GM23338 (cell line): ENCODE results near the gene ZNF496. TPM values are rescaled to one million over a fixed set of nuclear protein-coding genes. Genes with fewer than 3 reads are reported as not detected.

Experiments
- ATAC-seq: fragments of 200-7000 bp; cut with Tn5 transposase; 3 replicates; pipeline ENCODE4 v1.9.1; 2020
- DNase-seq: peaks from one replicate; pipeline ENCODE4 v3.0.0-alpha.2; 2015; ENCODE audit warnings: low spot score
- H2AFZ ChIP-seq: fragments of 200-600 bp; sonication (generic); 2 replicates; pipeline ENCODE4 v1.8.0; 2016; ENCODE audit warnings: antibody characterized with exemption, mild to moderate bottlenecking, moderate library complexity
- H3F3A ChIP-seq: fragments of 200-600 bp; sonication (generic); replicated peaks from 2 replicates; pipeline ENCODE4 v1.8.0; 2017; ENCODE audit warnings: antibody characterized with exemption, mixed run types, low read depth
- H3K27ac ChIP-seq: fragments of 200-600 bp; sonication (generic); 2 replicates; pipeline ENCODE4 v1.6.1; 2016; ENCODE audit warnings: low read depth
- H3K27me3 ChIP-seq: fragments of 200-600 bp; sonication (generic); 2 replicates; pipeline ENCODE4 v1.8.0; 2016; ENCODE audit warnings: mild to moderate bottlenecking, mixed run types, moderate library complexity; ENCODE audit not compliant: insufficient read depth
- H3K36me3 ChIP-seq: fragments of 200-600 bp; sonication (generic); 2 replicates; pipeline ENCODE4 v1.8.0; 2016; ENCODE audit warnings: mild to moderate bottlenecking; ENCODE audit not compliant: insufficient read depth
- H3K4me1 ChIP-seq: fragments of 200-600 bp; sonication (generic); 2 replicates; pipeline ENCODE4 v1.8.0; 2016; ENCODE audit warnings: mild to moderate bottlenecking, moderate library complexity; ENCODE audit not compliant: insufficient read depth
- H3K4me2 ChIP-seq: fragments of 200-600 bp; sonication (generic); 2 replicates; pipeline ENCODE4 v1.7.1; 2017; ENCODE audit warnings: mixed run types
- H3K4me3 ChIP-seq: fragments of 200-600 bp; sonication (generic); 2 replicates; pipeline ENCODE4 v1.6.1; 2016; ENCODE audit warnings: mixed run types
- H3K79me2 ChIP-seq: fragments of 200-600 bp; sonication (generic); replicated peaks from 2 replicates; pipeline ENCODE4 v1.8.0; 2017; ENCODE audit warnings: mild to moderate bottlenecking; ENCODE audit not compliant: insufficient read depth
- H3K9me2 ChIP-seq: fragments of 200-600 bp; sonication (generic); 2 replicates; pipeline ENCODE4 v1.8.0; 2017; ENCODE audit not compliant: insufficient read depth
- H4K20me1 ChIP-seq: fragments of 200-600 bp; sonication (generic); replicated peaks from 2 replicates; pipeline ENCODE4 v1.8.0; 2017; ENCODE audit warnings: mild to moderate bottlenecking; ENCODE audit not compliant: insufficient read depth
- H3K27ac Mint-ChIP-seq: 2 replicates; pipeline ENCODE4 v1.8.0; 2020; ENCODE audit warnings: inconsistent platforms, mild to moderate bottlenecking, moderate library complexity, mixed read lengths
- H3K27me3 Mint-ChIP-seq: 3 replicates; pipeline ENCODE4 v1.8.0; 2022; ENCODE audit warnings: low read depth, mild to moderate bottlenecking, moderate library complexity, mixed read lengths, inconsistent platforms; ENCODE audit not compliant: insufficient read depth, poor library complexity
- H3K36me3 Mint-ChIP-seq: 3 replicates; pipeline ENCODE4 v1.8.0; 2021; ENCODE audit warnings: low read depth, mild to moderate bottlenecking, inconsistent platforms, moderate library complexity, mixed read lengths
- H3K4me1 Mint-ChIP-seq: 3 replicates; pipeline ENCODE4 v1.8.0; 2020; ENCODE audit warnings: mild to moderate bottlenecking, inconsistent platforms, mixed read lengths
- H3K4me3 Mint-ChIP-seq: 3 replicates; pipeline ENCODE4 v1.8.0; 2021; ENCODE audit warnings: moderate library complexity, mild to moderate bottlenecking, inconsistent platforms, mixed read lengths
- H3K9me3 Mint-ChIP-seq: 3 replicates; pipeline ENCODE4 v1.8.0; 2020; ENCODE audit warnings: moderate library complexity, mild to moderate bottlenecking, inconsistent platforms, mixed read lengths
- CTCF ChIP-seq, 2 experiments: fragments of 200-600 bp in 1 of 2; sonication (generic) in 1 of 2; conservative IDR thresholded peaks; 2 replicates each; pipeline versions ENCODE4 v1.5.1 to v1.6.1; 2016 to 2017; ENCODE audit warnings: antibody characterized with exemption in 2 of 2, low read depth in 2 of 2, mild to moderate bottlenecking in 2 of 2, moderate library complexity in 1 of 2
- EZH2 ChIP-seq: fragments of 200-600 bp; sonication (generic); IDR thresholded peaks from one replicate; pipeline ENCODE4 v1.8.0; 2017; ENCODE audit warnings: antibody characterized with exemption, mild to moderate bottlenecking, low read depth; ENCODE audit not compliant: unreplicated experiment
- NANOG ChIP-seq: IDR thresholded peaks from 2 replicates; pipeline ENCODE4 v1.6.1; 2016; ENCODE audit warnings: antibody characterized with exemption, borderline replicate concordance
- POLR2AphosphoS5 ChIP-seq: IDR thresholded peaks from 2 replicates; pipeline ENCODE4 v1.6.1; 2016; ENCODE audit warnings: antibody characterized with exemption, low read depth
- REST ChIP-seq: IDR thresholded peaks from one replicate; pipeline ENCODE4 v1.6.1; 2018; ENCODE audit warnings: antibody characterized with exemption; ENCODE audit not compliant: unreplicated experiment
- STAT1 ChIP-seq: IDR thresholded peaks from one replicate; pipeline ENCODE4 v1.6.1; 2016; ENCODE audit warnings: antibody characterized with exemption; ENCODE audit not compliant: unreplicated experiment
- ZNF114 ChIP-seq: fragments of 250-450 bp; sonication (Bioruptor Pico); IDR thresholded peaks from 2 replicates; pipeline ENCODE4 v1.5.0; 2020; ENCODE audit warnings: mild to moderate bottlenecking, moderate library complexity
- ZNF331 ChIP-seq: fragments of 250-450 bp; sonication (Bioruptor Pico); IDR thresholded peaks from 2 replicates; pipeline ENCODE4 v1.5.0; 2020; ENCODE audit warnings: low read depth, mild to moderate bottlenecking, moderate library complexity
- polyA plus RNA-seq: library from polyadenylated mRNA; unstranded; fragments of >200 nt; fragmentation: Nextera tagmentation; extraction: Ambion mirVana; gene quantifications from 2 replicates; pipeline ENCODE4 v1.2.1, GENCODE V29; 2016
- total RNA-seq: library from RNA; depleted of rRNA; stranded (reverse); fragments of >200 nt; shearing (Covaris generic); gene quantifications from 2 replicates; pipeline ENCODE4 v1.2.3, GENCODE V29; 2014

Gene ZNF496
- total and polyA plus RNA-seq, 2 experiments from 2014 or later = 22.0 to 127 TPM

- peaks cover 56% of the 10 kb centered on the region for H3K4me1 Mint-ChIP-seq
- peaks cover 17% of the 10 kb centered on the region for H3K36me3 Mint-ChIP-seq
- TF ChIP-seq POLR2AphosphoS5 = no peak
- TF ChIP-seq NANOG = no peak
- no peak for TF ChIP-seq ZNF114 (CRISPR knock-in tag)
- TF ChIP-seq EZH2 = no peak
- no peak for TF ChIP-seq ZNF331 (CRISPR knock-in tag)
- no peak for TF ChIP-seq REST
- TF ChIP-seq CTCF (conservative IDR thresholded peaks at IDR 0.05; ENCODE audit: low read depth in 2 of 2) = no peak
- DNase-seq = peak; percentile 30
- peaks cover 11% of the 10 kb centered on the region for H3K27me3 Mint-ChIP-seq
- no peak overlapping the region for H3K4me3 ChIP-seq
- H3F3A ChIP-seq = peaks cover 16% of the 10 kb centered on the region
- H3K27ac ChIP-seq = peak overlapping the region; percentile 15; the same call in 1 of the 2 replicates
- H2AFZ ChIP-seq = no peak overlapping the region
- H3K27me3 ChIP-seq = no peaks in the 10 kb centered on the region
- H3K4me1 ChIP-seq = peaks cover 42% of the 10 kb centered on the region
- no peaks in the 10 kb centered on the region for H3K79me2 ChIP-seq
- H3K27ac Mint-ChIP-seq = no peak overlapping the region
- no peak overlapping the region for H3K4me3 Mint-ChIP-seq
- no peaks in the 10 kb centered on the region for H3K36me3 ChIP-seq
- H3K4me2 ChIP-seq = peak overlapping the region; percentile 27; the same call in 1 of the 2 replicates
- ATAC-seq = no peak
- H3K9me2 ChIP-seq = no peaks in the 10 kb centered on the region
- peaks cover 20% of the 10 kb centered on the region for H3K9me3 Mint-ChIP-seq
- H4K20me1 ChIP-seq = no peaks in the 10 kb centered on the region
Observed at GRCh38 chr1:247370786-247371732, 39.4 kb upstream of the ZNF496 start.

- 0 out of 2 replicates have a peak overlapping the region, but pooled peaks have one; percentile 3 for H3K27ac ChIP-seq
- H3K4me3 Mint-ChIP-seq = no peak overlapping the region
- TF ChIP-seq POLR2AphosphoS5 (no peak), ZNF331 (CRISPR knock-in tag) (no peak), STAT1 (no peak)
Observed at GRCh38 chr1:247368490-247369145, 37.0 kb upstream of the ZNF496 start.

More at GRCh38 chr1:247368490-247369145, 37.0 kb upstream of the ZNF496 start:
- no peak overlapping the region; the same call in 1 of the 2 replicates for H3K27ac Mint-ChIP-seq
- Histone ChIP-seq H3F3A (no peaks in the 10 kb centered on the region; the same call in 1 of the 2 replicates), H3K36me3 (peaks cover 11% of the 10 kb centered on the region), H3K4me1 (peaks cover 21% of the 10 kb centered on the region), H4K20me1 (no peaks in the 10 kb centered on the region), H3K9me2 (no peaks in the 10 kb centered on the region), H3K4me2 (no peak overlapping the region), H3K79me2 (no peaks in the 10 kb centered on the region), H3K27me3 (no peaks in the 10 kb centered on the region), H3K4me3 (no peak overlapping the region), H2AFZ (no peak overlapping the region)
- H3K4me1 Mint-ChIP-seq = peaks cover 34% of the 10 kb centered on the region
- peaks cover 14% of the 10 kb centered on the region for H3K27me3 Mint-ChIP-seq
- ATAC-seq (no peak), DNase-seq (no peak)
- H3K9me3 Mint-ChIP-seq = peaks cover 43% of the 10 kb centered on the region
- H3K36me3 Mint-ChIP-seq = peaks cover 33% of the 10 kb centered on the region
